Mammary epithelial cell (primary cell): ENCODE data around the gene TAGLN2.

ENCODE experiments used
- EZH2 ChIP-seq: IDR thresholded peaks from 2 replicates; pipeline ENCODE4 v1.6.1; 2012; ENCODE audit warnings: low read length, inconsistent platforms, borderline replicate concordance
- TF ChIP-seq, protein P1 (sequence below), 2 donors: IDR thresholded peaks in 1 of 2; conservative IDR thresholded peaks in 1 of 2; 2 replicates each; pipeline ENCODE4 v1.5.1; 2011 to 2012; ENCODE audit warnings: inconsistent platforms in 2 of 2, low read length in 2 of 2, mild to moderate bottlenecking in 2 of 2, control low read depth in 1 of 2, low read depth in 1 of 2; ENCODE audit not compliant: insufficient read depth in 1 of 2; ENCODE audit errors: extremely low read depth in 1 of 2

DNA sequence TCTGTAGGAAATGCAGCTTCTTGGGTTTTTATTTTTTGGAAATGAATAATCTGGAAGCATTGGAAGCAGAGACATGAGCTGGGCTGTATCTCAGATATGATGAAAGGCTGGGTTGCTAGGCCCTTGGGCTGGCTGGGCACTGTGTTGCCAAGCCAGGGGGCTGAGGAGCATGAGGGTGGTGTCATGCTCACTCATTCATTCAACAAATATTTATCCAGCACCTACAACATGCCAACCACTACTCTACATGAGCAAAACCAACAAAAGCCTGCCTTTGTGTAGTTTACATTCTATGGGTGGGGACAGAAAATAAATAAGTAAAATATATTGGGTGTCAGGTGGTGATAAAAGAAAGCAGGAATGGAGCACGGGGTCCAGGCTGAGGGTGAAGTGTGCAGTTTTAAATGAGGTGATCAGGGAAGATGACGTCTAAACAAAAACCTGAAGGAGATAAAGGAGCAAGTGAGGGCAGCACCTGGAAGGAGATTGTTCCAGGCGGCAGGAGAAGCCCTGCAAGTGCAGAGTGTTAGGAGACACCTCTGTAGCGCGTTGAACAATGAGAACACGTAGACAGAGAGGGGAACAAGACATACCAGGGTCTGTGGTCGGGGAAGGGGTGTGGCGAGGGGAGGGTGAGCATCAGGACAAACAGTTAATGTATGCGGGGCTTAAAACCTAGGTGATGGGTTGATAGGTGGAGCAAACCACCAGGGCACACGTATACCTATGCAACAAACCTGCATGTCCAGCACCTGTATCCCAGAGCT lies 10.9 kb downstream of the TAGLN2 start:
- TF ChIP-seq, protein P1, sequence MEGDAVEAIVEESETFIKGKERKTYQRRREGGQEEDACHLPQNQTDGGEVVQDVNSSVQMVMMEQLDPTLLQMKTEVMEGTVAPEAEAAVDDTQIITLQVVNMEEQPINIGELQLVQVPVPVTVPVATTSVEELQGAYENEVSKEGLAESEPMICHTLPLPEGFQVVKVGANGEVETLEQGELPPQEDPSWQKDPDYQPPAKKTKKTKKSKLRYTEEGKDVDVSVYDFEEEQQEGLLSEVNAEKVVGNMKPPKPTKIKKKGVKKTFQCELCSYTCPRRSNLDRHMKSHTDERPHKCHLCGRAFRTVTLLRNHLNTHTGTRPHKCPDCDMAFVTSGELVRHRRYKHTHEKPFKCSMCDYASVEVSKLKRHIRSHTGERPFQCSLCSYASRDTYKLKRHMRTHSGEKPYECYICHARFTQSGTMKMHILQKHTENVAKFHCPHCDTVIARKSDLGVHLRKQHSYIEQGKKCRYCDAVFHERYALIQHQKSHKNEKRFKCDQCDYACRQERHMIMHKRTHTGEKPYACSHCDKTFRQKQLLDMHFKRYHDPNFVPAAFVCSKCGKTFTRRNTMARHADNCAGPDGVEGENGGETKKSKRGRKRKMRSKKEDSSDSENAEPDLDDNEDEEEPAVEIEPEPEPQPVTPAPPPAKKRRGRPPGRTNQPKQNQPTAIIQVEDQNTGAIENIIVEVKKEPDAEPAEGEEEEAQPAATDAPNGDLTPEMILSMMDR (conservative IDR thresholded peaks at IDR 0.05 in 1 of 2, IDR thresholded peaks at IDR 0.05 in 1 of 2; ENCODE audit: extremely low read depth in 1 of 2, insufficient read depth in 1 of 2, low read depth in 1 of 2, low read length in 2 of 2), result no peak
- TF ChIP-seq EZH2, result no peak
